Measurements from ENCODE around the gene SARS2.

Gene SARS2

GRCh38 chr19:38929929-38930775, at the start of gene SARS2:
SARS2 (minus strand) TSS chr19:38930763; CDS start chr19:38930736, 27 bp downstream.
- intact Hi-C loops (cut with DNase I; ENCODE audit: low total_unique reads) = no loop called here
- peak within 1 kb of the TSS; percentile 74 to 83 for H3K27ac ChIP-seq
- H3K4me3 ChIP-seq = peak within 1 kb of the TSS; percentile 64 to 84
- peaks cover 0 to 21% (median 19%) of the 10 kb centered on the region in 4 donors for H3K4me1 ChIP-seq
- H3K9me3 ChIP-seq = no peaks in the 10 kb centered on the region
- H3K36me3 ChIP-seq = peaks cover 7 to 32% (median 19%) of the 10 kb centered on the region in 3 donors
- TF ChIP-seq, protein P1, sequence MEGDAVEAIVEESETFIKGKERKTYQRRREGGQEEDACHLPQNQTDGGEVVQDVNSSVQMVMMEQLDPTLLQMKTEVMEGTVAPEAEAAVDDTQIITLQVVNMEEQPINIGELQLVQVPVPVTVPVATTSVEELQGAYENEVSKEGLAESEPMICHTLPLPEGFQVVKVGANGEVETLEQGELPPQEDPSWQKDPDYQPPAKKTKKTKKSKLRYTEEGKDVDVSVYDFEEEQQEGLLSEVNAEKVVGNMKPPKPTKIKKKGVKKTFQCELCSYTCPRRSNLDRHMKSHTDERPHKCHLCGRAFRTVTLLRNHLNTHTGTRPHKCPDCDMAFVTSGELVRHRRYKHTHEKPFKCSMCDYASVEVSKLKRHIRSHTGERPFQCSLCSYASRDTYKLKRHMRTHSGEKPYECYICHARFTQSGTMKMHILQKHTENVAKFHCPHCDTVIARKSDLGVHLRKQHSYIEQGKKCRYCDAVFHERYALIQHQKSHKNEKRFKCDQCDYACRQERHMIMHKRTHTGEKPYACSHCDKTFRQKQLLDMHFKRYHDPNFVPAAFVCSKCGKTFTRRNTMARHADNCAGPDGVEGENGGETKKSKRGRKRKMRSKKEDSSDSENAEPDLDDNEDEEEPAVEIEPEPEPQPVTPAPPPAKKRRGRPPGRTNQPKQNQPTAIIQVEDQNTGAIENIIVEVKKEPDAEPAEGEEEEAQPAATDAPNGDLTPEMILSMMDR (IDR thresholded peaks at IDR 0.05) = peak; percentile 98 to 100
- DNase-seq = peak; percentile 91 to 95
- H3K27me3 ChIP-seq = no peaks in the 10 kb centered on the region

DNA sequence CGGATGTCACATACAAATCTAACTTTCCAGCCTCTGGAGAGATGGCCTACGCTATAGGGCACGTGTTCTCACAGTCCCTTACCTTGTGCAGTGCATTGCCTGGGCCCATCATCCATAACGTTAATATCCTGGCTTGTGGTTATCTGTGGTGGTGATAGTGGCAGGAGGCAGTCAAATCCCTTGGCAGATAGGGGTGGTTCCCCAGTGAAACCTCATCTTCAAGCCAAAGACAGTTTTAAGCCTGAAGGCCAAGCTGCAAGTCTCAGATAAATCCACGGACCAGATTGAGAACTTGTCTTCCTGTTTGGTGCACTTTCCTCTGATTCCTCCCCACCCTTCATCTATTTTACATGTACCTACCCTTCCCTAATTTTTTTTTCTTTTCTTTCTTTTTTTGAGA, 49.2 kb upstream of the SARS2 start:
- no peaks in the 10 kb centered on the region for H3K9me3 ChIP-seq
- no peak overlapping the region for H3K27ac ChIP-seq
- H3K27me3 ChIP-seq = no peaks in the 10 kb centered on the region
- peaks cover 0 to 18% (median 8%) of the 10 kb centered on the region in 4 donors for H3K4me1 ChIP-seq
- no peak for DNase-seq
- H3K4me3 ChIP-seq = no peak overlapping the region
- TF ChIP-seq, protein P1 (IDR thresholded peaks at IDR 0.05) = no peak
- intact Hi-C loops (cut with DNase I; ENCODE audit: low total_unique reads) = loop anchor here (10.0 kb wide), 1 partner anchor 345 kb away; the partner anchor contains the start of gene LRFN1
- no peaks in the 10 kb centered on the region for H3K36me3 ChIP-seq

DNA sequence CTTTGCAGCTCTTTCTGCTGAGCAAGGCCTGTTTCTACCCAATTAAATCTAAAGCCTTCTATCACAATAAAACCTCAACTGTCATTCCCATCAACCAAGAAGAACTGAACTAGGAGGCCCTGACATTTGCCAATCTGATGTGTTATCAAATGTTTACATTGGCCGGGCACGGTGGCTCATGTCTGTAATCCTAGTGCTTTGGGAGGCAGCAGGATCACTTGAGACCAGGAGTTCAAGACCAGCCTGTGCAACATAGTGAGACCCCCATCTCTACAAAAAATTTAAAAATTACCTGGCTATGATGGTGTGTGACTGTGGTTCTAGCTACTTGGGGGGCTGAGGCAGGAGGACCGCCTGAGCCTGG, 47.7 kb upstream of the SARS2 start:
- intact Hi-C loops (cut with DNase I; ENCODE audit: low total_unique reads) = loop anchor here (10.0 kb wide), 1 partner anchor 346 kb away; the partner anchor contains the start of gene LRFN1

GRCh38 chr19:38977445-38978325, 47.1 kb upstream of the SARS2 start:
- Histone ChIP-seq H3K36me3 (no peaks in the 10 kb centered on the region), H3K9me3 (no peaks in the 10 kb centered on the region), H3K4me3 (no peak overlapping the region), H3K27me3 (no peaks in the 10 kb centered on the region), H3K4me1 (peaks cover 0 to 24% (median 14%) of the 10 kb centered on the region in 4 donors), H3K27ac (no peak overlapping the region)
- intact Hi-C loops (cut with DNase I; ENCODE audit: low total_unique reads) = loop anchor here (10.0 kb wide), 1 partner anchor 347 kb away; the partner anchor contains the start of gene LRFN1
- no peak for DNase-seq
- TF ChIP-seq, protein P1 (IDR thresholded peaks at IDR 0.05) = no peak

More for the DNA sequence above, 47.7 kb upstream of the SARS2 start:
- Histone ChIP-seq H3K27ac (no peak overlapping the region), H3K4me1 (peaks cover 0 to 24% (median 14%) of the 10 kb centered on the region in 4 donors), H3K27me3 (no peaks in the 10 kb centered on the region), H3K4me3 (no peak overlapping the region), H3K9me3 (no peaks in the 10 kb centered on the region), H3K36me3 (no peaks in the 10 kb centered on the region)
- TF ChIP-seq, protein P1 (IDR thresholded peaks at IDR 0.05) = no peak
- no peak for DNase-seq

DNA sequence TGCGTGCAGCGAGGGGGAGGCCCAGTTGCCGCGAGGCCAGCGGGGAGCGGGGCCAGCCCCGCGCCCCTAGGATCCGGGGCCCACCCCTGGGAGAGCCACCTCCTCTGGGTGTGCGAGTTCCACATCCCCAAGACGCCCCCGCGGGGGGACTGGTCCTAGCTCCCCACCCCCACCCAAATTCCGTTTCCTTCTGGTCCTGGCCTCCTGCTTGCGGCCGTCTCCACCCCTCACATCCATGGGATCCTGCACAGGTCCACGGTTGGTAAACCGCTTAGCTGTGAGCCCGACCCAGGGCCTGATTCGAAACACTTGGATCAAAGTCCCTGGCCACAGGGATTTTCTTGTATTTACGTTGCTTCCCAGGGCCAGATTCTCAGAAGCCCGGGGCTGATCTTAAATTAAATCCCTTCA, 45.3 kb upstream of the SARS2 start:
- intact Hi-C loops (cut with DNase I; ENCODE audit: low total_unique reads) = loop anchor here (10.0 kb wide), 1 partner anchor 349 kb away; the partner anchor contains the start of gene LRFN1
- no peak for DNase-seq
- H3K9me3 ChIP-seq = no peaks in the 10 kb centered on the region
- H3K27ac ChIP-seq = peak overlapping the region; percentile 93 to 95
- H3K36me3 ChIP-seq = no peaks in the 10 kb centered on the region
- no peaks in the 10 kb centered on the region for H3K27me3 ChIP-seq
- TF ChIP-seq, protein P1 (IDR thresholded peaks at IDR 0.05) = no peak
- peaks cover 0 to 24% (median 14%) of the 10 kb centered on the region in 4 donors for H3K4me1 ChIP-seq
- peak overlapping the region; percentile 61 to 70 for H3K4me3 ChIP-seq
